HepG2 (cell line): ENCODE results near the gene SCAPER. TPM values are rescaled to one million over a fixed set of nuclear protein-coding genes. Genes with fewer than 3 reads are reported as not detected.
A peak's percentile ranks its signal among the peaks of the same experiment; 100 is the strongest.

ENCODE experiments used
- CHCHD3 ChIP-seq: sonication (generic); formaldehyde crosslinking; IDR thresholded peaks from 2 replicates; pipeline ENCODE4 v1.8.0; 2022; ENCODE audit warnings: mild to moderate bottlenecking, missing genetic modification reagents, moderate library complexity
- FLYWCH1 ChIP-seq: sonication (generic); formaldehyde crosslinking; IDR thresholded peaks from 2 replicates; pipeline ENCODE4 v1.8.1; 2023; ENCODE audit warnings: mild to moderate bottlenecking, missing genetic modification reagents
- GLI4 ChIP-seq: sonication (generic); formaldehyde crosslinking; IDR thresholded peaks from 2 replicates; pipeline ENCODE4 v1.5.1; 2020; ENCODE audit warnings: missing genetic modification reagents, mild to moderate bottlenecking, moderate library complexity, borderline replicate concordance
- MEIS2 ChIP-seq: sonication (generic); formaldehyde crosslinking; IDR thresholded peaks from 2 replicates; pipeline ENCODE4 v1.9.0; 2021; ENCODE audit warnings: mild to moderate bottlenecking, missing genetic modification reagents
- NFATC3 ChIP-seq: sonication (generic); formaldehyde crosslinking; IDR thresholded peaks from 2 replicates; pipeline ENCODE4 v1.5.1; 2020; ENCODE audit warnings: mild to moderate bottlenecking, missing genetic modification reagents
- PITX1 ChIP-seq: sonication (generic); formaldehyde crosslinking; IDR thresholded peaks from 2 replicates; pipeline ENCODE4 v1.5.1; 2020; ENCODE audit warnings: mild to moderate bottlenecking, missing genetic modification reagents
- REXO4 ChIP-seq: sonication (generic); formaldehyde crosslinking; IDR thresholded peaks from 2 replicates; pipeline ENCODE4 v1.8.0; 2022; ENCODE audit warnings: missing genetic modification reagents, mild to moderate bottlenecking, borderline replicate concordance
- SALL2 ChIP-seq: sonication (generic); formaldehyde crosslinking; IDR thresholded peaks from 2 replicates; pipeline ENCODE4 v1.8.1; 2023; ENCODE audit warnings: mild to moderate bottlenecking, missing genetic modification reagents, inconsistent platforms
- THAP8 ChIP-seq: sonication (generic); formaldehyde crosslinking; IDR thresholded peaks from 2 replicates; pipeline ENCODE4 v1.5.1; 2020; ENCODE audit warnings: missing genetic modification reagents, mild to moderate bottlenecking, borderline replicate concordance
- TRAFD1 ChIP-seq: sonication (generic); formaldehyde crosslinking; IDR thresholded peaks from 2 replicates; pipeline ENCODE4 v1.5.1; 2020; ENCODE audit warnings: missing genetic modification reagents, mild to moderate bottlenecking, borderline replicate concordance
- ZBTB7A ChIP-seq: sonication (generic); formaldehyde crosslinking; IDR thresholded peaks from 2 replicates; pipeline ENCODE4 v1.8.0; 2022; ENCODE audit warnings: mild to moderate bottlenecking, missing genetic modification reagents
- ZNF142 ChIP-seq: sonication (generic); formaldehyde crosslinking; IDR thresholded peaks from 2 replicates; pipeline ENCODE4 v1.4.0; 2020; ENCODE audit warnings: missing genetic modification reagents
- ZNF160 ChIP-seq: sonication (generic); formaldehyde crosslinking; IDR thresholded peaks from 2 replicates; pipeline ENCODE4 v1.8.0; 2022; ENCODE audit warnings: mild to moderate bottlenecking, inconsistent platforms, missing genetic modification reagents
- ZNF263 ChIP-seq: sonication (generic); formaldehyde crosslinking; IDR thresholded peaks from 2 replicates; pipeline ENCODE4 v1.4.0; 2020; ENCODE audit warnings: missing genetic modification reagents
- ZNF276 ChIP-seq: sonication (generic); formaldehyde crosslinking; IDR thresholded peaks from 2 replicates; pipeline ENCODE4 v1.4.0; 2020; ENCODE audit warnings: mild to moderate bottlenecking, low read depth, missing genetic modification reagents
- ZNF543 ChIP-seq: sonication (generic); formaldehyde crosslinking; IDR thresholded peaks from 2 replicates; pipeline ENCODE4 v1.4.0; 2020; ENCODE audit warnings: mild to moderate bottlenecking, missing genetic modification reagents
- ZNF563 ChIP-seq: sonication (generic); formaldehyde crosslinking; IDR thresholded peaks from 2 replicates; pipeline ENCODE4 v1.8.0; 2022; ENCODE audit warnings: mild to moderate bottlenecking, moderate library complexity, missing genetic modification reagents
- ZSCAN22 ChIP-seq: sonication (generic); formaldehyde crosslinking; IDR thresholded peaks from 2 replicates; pipeline ENCODE4 v1.4.0; 2020; ENCODE audit warnings: mild to moderate bottlenecking, missing genetic modification reagents
- polyA plus RNA-seq, 8 experiments: library from polyadenylated mRNA; depleted of rRNA in 3 of 8; stranded (reverse) in 7 of 8; unstranded in 1 of 8; fragments of >200 nt; fragmentation: Illumina TruSeq in 4 of 8; extraction: Trizol in 4 of 8; gene quantifications; 2 replicates each; pipeline versions ENCODE4 v1.2.1 to v1.2.3, GENCODE V29; 2011 to 2016; ENCODE audit warnings: low read depth in 4 of 8, missing spikeins in 1 of 8, mixed read lengths in 1 of 8; ENCODE audit not compliant: insufficient read depth in 1 of 8
- total RNA-seq, 5 experiments: library from RNA; depleted of rRNA; stranded (reverse); fragments of >200 nt; fragmentation: Illumina TruSeq; extraction: Trizol; gene quantifications; 2 replicates each; pipeline ENCODE4 v1.2.3, GENCODE V29; 2016; ENCODE audit warnings: low read depth in 1 of 5

SCAPER gene
- total and polyA plus RNA-seq, 2 of the 13 experiments (the other 11 are each of a cell fraction or from before 2014, with no cell fraction given) = 4.3 to 10.5 TPM

- TF ChIP-seq GLI4 (peak; percentile 83; the same call in 1 of the 2 replicates), ZSCAN22 (peak; percentile 84), SALL2 (CRISPR knock-in tag) (peak; percentile 64; the same call in 1 of the 2 replicates), ZNF142 (CRISPR knock-in tag) (peak; percentile 74), MEIS2 (CRISPR knock-in tag) (peak; percentile 76; the same call in 1 of the 2 replicates), ZNF276 (CRISPR knock-in tag) (peak; percentile 66; the same call in 1 of the 2 replicates), REXO4 (CRISPR knock-in tag) (no peak), ZNF160 (0 out of 2 replicates have a peak, but pooled peaks have one; percentile 22), THAP8 (CRISPR knock-in tag) (peak; percentile 90; the same call in 1 of the 2 replicates), ZBTB7A (CRISPR knock-in tag) (0 out of 2 replicates have a peak, but pooled peaks have one; percentile 77), PITX1 (CRISPR knock-in tag) (peak; percentile 34; the same call in 1 of the 2 replicates), FLYWCH1 (CRISPR knock-in tag) (peak; percentile 73; the same call in 1 of the 2 replicates), ZNF263 (CRISPR knock-in tag) (peak; percentile 68; the same call in 1 of the 2 replicates), TRAFD1 (no peak), CHCHD3 (CRISPR knock-in tag) (peak; percentile 56; the same call in 1 of the 2 replicates), NFATC3 (CRISPR knock-in tag) (no peak), ZNF563 (CRISPR knock-in tag) (peak; percentile 95), ZNF543 (CRISPR knock-in tag) (0 out of 2 replicates have a peak, but pooled peaks have one; percentile 58)
These were observed 567.2 kb downstream of the SCAPER start (continued) for GRCh38 chr15:76337696-76338485.
